ENCODE results near the gene TBCEL.

Gene TBCEL

GRCh38 chr11:121066623-121067022 is 42.7 kb downstream of the TBCEL start:
- no peak for DNase-seq (ENCODE audit: low read depth)

DNA sequence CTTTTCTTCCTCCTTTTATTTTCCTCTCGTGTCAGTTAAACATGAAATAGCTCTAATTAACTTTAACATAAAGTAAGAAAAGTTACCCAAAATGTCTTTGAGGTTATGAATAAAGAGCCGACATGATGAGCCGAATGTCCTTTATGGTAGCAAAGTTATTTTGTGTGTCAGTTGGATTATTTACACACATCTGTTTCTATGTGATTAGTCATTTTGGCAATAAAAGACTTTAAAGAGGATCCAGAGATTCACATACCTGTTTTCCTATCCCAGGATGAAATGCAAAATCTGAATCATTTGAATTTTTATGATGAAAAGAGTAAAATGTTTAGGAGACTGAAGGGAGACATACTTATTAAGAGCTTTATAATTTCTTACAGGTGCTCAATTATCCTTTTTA is 43.1 kb downstream of the TBCEL start:
- DNase-seq (ENCODE audit: low read depth): no peak

DNA sequence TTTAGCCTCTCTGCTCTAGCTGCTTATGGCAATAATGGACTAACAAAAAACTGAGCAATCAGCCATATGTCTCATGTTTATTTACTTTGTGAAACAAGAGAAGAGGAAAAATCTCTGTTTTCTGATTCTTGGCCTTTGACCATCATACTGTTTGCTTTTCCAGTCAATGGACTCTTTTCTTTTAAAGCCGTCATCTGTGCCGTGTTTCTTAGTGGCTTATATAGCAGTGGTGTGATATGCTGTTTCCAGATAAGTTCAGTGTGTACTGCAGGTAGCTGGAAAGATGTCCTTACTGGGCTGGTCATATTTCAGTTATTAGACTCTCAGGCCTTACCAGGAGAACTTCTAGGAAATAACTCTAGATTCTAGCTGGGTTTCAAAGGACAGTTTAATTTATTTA is 43.6 kb downstream of the TBCEL start:
- DNase-seq (ENCODE audit: low read depth): no peak

- DNase-seq (ENCODE audit: low read depth): no peak
These were observed 44.2 kb downstream of the TBCEL start for GRCh38 chr11:121067962-121068647.

DNA sequence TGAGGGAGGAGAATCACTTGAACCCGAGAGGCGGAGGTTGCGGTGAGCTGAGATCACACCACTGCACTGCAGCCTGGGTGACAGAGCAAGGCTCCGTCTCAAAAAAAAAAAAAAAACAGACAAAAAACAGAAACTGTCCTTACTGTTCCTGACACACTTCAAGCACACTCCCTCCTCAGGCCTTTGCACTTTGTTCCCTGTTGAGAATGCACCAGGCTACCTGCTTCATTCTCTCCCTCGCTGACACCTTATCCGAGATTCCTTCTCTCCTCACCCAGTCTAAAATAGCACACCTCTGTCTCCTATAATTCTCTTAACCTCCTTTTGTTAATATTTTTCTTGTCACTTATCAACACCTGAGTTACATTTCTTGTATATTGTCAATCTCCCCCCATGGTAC is 44.9 kb downstream of the TBCEL start:
- DNase-seq (ENCODE audit: low read depth): no peak

DNA sequence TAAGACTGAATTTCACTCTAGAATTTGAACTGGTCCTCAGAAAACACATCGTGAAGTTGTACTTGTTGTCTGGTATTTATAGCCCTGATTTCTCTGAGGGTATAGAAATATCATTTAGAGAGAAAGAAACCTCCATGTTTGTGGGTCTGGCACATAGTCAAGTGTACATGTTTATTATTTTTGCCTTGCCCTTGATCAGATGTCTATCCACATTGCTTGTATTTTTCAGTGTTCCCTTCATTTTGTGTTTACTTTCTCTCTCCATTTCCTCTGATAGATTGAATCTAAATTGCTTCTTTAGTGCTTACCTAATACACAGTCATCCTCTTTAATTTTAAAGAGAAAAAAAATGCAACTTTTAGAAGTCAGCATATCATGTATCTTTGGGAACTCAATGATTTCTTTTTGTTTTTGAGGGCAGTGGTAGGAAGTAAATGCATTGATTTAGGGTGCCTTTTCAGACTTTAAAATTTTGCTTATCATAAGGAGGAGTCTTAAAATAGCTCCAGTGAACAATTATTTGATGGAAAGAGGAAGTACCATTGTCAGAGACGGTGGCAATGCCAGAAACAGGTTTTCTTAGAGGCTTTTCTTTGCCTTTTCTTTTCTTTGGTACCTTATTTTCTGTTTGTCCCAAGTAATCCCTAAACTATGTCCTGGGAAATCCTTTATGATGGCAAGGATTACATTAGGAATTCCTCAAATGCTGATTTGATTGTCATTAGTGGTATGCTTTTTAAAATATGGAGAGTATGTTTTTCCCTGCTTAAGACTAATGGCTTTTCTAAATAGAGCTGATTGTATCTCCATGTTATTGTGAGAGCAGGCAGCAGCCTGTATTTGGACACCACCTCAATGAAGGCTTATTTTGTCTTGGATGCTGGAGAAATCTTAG is 47.3 kb downstream of the TBCEL start:
- DNase-seq (ENCODE audit: low read depth): no peak

DNA sequence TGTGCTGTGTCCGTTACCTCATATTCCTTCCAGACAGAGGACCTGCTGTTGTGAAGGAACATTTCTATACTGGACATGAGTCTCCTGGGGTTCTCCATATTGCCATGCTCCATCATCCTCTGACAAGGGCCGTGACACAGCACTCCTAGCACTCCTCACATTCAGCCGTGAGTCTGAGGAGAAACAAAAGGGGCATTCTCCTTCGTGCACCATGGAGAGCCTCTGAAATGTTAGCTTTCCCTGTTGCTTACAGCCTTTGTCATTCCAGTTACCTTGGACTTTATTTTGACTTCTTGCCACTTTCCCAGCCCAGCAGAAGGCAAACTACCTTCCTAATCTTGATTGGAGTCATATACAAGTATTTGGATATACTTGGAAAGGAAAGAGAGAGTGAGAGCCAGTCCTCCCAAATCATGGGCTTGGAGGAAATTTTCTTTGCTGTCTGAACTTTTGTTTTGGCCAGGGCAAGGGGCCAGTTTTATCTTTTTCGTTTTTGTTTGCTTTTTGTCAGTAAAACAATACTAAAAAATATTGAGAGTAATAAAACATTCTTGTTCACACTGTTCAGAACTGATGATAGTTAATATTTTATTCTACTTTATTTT is 48.0 kb downstream of the TBCEL start:
- DNase-seq (ENCODE audit: low read depth): no peak

GRCh38 chr11:121081321-121081720 is 57.4 kb downstream of the TBCEL start:
- DNase-seq (ENCODE audit: low read depth): no peak

GRCh38 chr11:121082219-121082618 is 58.3 kb downstream of the TBCEL start:
- no peak for DNase-seq (ENCODE audit: low read depth)

- DNase-seq (ENCODE audit: low read depth): peak; percentile 4
These were observed 58.8 kb downstream of the TBCEL start for GRCh38 chr11:121082670-121083069.

DNA sequence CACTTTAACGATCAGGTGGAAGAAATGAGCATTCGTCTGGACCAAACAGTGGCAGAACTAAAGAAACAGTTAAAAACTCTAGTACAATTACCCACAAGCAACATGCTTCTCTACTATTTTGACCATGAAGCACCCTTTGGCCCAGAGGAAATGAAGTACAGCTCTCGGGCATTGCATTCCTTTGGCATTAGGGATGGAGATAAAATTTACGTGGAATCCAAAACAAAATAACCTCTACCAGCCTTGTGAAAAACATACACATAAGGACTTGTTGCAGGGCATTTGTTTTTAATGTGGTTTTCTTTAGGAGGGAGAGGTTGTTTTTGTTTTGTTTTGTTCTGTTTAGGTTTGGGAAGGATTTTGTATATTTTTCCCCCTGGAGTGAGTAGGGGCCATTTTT is 63.0 kb downstream of the TBCEL start:
- DNase-seq (ENCODE audit: low read depth): no peak

DNA sequence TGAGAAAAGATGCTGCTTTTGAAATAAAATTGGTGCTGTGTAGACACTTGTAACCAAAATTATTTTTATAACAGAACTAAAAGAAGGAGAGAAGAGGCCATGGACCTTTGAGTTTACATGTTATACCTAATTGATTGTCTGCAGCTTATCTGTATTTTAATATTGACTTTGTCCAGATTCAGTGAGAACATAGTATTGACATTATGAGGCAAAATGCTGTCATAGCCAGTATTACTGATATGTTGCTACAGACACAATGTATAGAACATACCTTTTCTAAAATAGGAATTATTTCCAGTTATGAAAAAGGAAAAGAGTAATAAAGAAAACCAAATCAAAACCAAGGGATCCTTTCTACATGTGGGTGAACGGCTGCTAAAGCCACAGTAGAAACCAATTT is 65.7 kb downstream of the TBCEL start:
- no peak for DNase-seq (ENCODE audit: low read depth)

DNA sequence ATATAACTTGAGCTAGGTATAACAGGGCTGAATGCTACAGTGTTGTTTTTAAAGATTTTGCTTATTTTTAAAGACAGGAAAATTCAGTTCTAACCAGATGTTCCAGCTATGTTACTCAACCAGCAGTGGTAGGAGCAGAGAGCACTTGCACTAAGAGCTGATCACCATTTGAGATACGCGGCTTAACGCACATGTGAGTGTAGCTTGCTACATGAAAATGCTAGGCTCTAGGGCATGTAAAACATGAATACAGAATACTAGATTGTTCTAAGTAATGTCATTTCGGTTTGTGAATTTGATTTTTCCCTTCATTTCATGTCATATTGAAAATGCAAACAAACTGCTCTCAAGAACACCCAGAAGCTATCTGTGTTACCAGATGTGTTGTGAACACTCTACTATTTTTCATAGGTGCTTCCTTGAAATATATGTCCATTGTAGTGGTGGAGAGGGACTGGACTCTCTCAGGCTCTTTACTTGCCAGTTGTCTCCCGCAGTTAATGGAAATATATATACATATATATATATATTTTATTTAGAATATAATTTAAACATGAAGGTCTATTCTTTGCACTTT is 66.3 kb downstream of the TBCEL start:
- DNase-seq (ENCODE audit: low read depth): no peak

- no peak for DNase-seq (ENCODE audit: low read depth)
These were observed 67.7 kb downstream of the TBCEL start for GRCh38 chr11:121091492-121092152.

- no peak for DNase-seq (ENCODE audit: low read depth)
These were observed 71.7 kb downstream of the TBCEL start for GRCh38 chr11:121095561-121095960.

GRCh38 chr11:121099364-121099763 is 75.5 kb downstream of the TBCEL start:
- no peak for DNase-seq (ENCODE audit: low read depth)

GRCh38 chr11:121099885-121100284 is 76.0 kb downstream of the TBCEL start:
- peak; percentile 21 for DNase-seq (ENCODE audit: low read depth)

DNA sequence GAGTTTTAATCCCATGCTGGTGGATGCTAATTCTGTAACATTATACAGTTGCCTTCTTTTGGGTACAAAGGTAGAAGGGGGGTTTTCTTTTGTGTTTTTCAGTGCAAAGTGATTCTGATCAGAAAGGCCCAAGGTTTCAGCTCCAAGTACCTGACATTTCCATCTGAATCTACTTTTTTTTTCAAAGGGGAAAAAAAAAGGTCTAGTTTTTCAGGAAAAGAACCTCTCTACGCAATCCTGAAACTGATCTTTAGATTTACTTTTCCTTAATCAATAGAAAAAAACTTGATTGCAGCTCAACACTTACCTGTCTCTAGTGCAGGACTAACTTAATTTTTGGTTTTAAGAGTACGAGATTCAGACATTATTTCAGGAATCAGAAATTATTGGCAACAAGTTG is 77.0 kb downstream of the TBCEL start, which contains the start of gene TECTA:
TSS of gene TECTA (plus strand) at position 301 of the 400 bp plus-strand sequence. CDS start 1,423 bp downstream, outside the sequence.
- no peak for DNase-seq (ENCODE audit: low read depth)

GRCh38 chr11:121104312-121104762 is 80.4 kb downstream of the TBCEL start:
- peak; percentile 6 for DNase-seq (ENCODE audit: low read depth)

DNA sequence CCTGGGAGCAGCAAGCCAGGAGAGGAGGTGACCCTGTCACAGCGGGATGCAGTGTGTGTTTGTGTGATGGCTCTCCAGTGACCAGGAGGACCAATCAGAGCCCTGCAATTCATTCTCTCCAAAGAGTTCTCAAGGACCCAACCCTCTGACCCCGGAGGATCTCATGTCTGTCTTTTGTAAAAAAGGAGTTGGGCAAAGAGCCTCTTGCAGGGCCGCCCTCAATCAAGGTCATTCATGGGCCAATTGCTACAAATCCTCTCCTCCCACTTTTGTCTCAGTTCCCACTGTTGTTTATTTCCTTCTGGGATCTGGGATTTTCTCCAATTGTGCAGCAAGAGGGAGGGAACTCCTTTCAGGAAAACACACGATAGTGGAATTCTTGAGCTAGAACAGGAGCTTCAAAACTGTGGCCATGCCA is 81.2 kb downstream of the TBCEL start:
- no peak for DNase-seq (ENCODE audit: low read depth)

GRCh38 chr11:121105481-121106195 is 81.7 kb downstream of the TBCEL start:
- DNase-seq (ENCODE audit: low read depth): no peak

Measured in ELR (cell line).